RWPE1 (cell line): ENCODE results near the gene ITIH2.

Experiments
- CTCF ChIA-PET: fragments of 350-600 bp; sonication (Branson Sonifier 250); formaldehyde crosslinking; extraction: SDS; loops from one replicate; lab custom pipeline; 2021; lab: Yijun Ruan, JAX
- POLR2A ChIA-PET: fragments of 400-600 bp; formaldehyde crosslinking; extraction: SDS; loops from one replicate; lab custom pipeline; 2020; ENCODE audit warnings: antibody characterized with exemption; ENCODE audit not compliant: low non-redundant PET; lab: Yijun Ruan, JAX
- DNase-seq: peaks from one replicate; pipeline ENCODE4 v3.0.0; 2012; ENCODE audit warnings: low spot score
- H3K27ac ChIP-seq: fragments of 450-650 bp; 2 replicates; pipeline ENCODE4 v1.5.1; 2017
- CTCF ChIP-seq: fragments of 450-650 bp; conservative IDR thresholded peaks from 2 replicates; pipeline ENCODE4 v1.5.1; 2017; ENCODE audit warnings: low read depth, mild to moderate bottlenecking

The ITIH2 gene

GRCh38 chr10:7717767-7718166, 14.7 kb downstream of the ITIH2 start:
- no peak for DNase-seq
- no peak for TF ChIP-seq CTCF
- H3K27ac ChIP-seq: no peak overlapping the region
- ChIA-PET CTCF (no interaction called here), POLR2A (no interaction called here)

GRCh38 chr10:7718685-7719084, 15.6 kb downstream of the ITIH2 start:
- TF ChIP-seq CTCF: no peak
- POLR2A ChIA-PET: no interaction called here

GRCh38 chr10:7720478-7720877, 17.4 kb downstream of the ITIH2 start:
- CTCF ChIA-PET: no interaction called here
- POLR2A ChIA-PET: no interaction called here

More at GRCh38 chr10:7718685-7719084, 15.6 kb downstream of the ITIH2 start:
- no peak for DNase-seq
- H3K27ac ChIP-seq: no peak overlapping the region
- CTCF ChIA-PET: interaction anchor here (0.6 to 0.7 kb wide), 2 partner anchors 51 to 197 kb away, joined by 3 to 4 read pairs; no protein-coding TSS in a partner anchor

GRCh38 chr10:7722927-7723529, 19.9 kb downstream of the ITIH2 start:
- no peak for DNase-seq
- POLR2A ChIA-PET: no interaction called here
- H3K27ac ChIP-seq: no peak overlapping the region
- CTCF ChIA-PET: interaction anchor here (0.7 kb wide), 1 partner anchor 451 kb away, joined by 4 read pairs; no protein-coding TSS in a partner anchor
- TF ChIP-seq CTCF: no peak

More at GRCh38 chr10:7720478-7720877, 17.4 kb downstream of the ITIH2 start:
- TF ChIP-seq CTCF: no peak
- no peak for DNase-seq
- H3K27ac ChIP-seq: no peak overlapping the region

GRCh38 chr10:7734821-7735220, 31.7 kb downstream of the ITIH2 start:
- no peak for DNase-seq
- no peak overlapping the region for H3K27ac ChIP-seq
- ChIA-PET CTCF (interaction anchor here (0.6 kb wide), 1 partner anchor 1098 kb away, joined by 3 read pairs; no protein-coding TSS in a partner anchor), POLR2A (no interaction called here)
- no peak for TF ChIP-seq CTCF

- CTCF ChIA-PET: interaction anchor here (0.5 kb wide), 1 partner anchor 20 kb away, joined by 4 read pairs; no protein-coding TSS in a partner anchor
- no peak overlapping the region for H3K27ac ChIP-seq
- POLR2A ChIA-PET: no interaction called here
- TF ChIP-seq CTCF: no peak
- no peak for DNase-seq
These were observed 35.7 kb downstream of the ITIH2 start for GRCh38 chr10:7738536-7739407.
